GM10248 (cell line): ENCODE results near the gene ACTR8.

Experiments
- CTCF ChIA-PET: fragments of 300-600 bp; sonication (Branson Sonifier 250); formaldehyde crosslinking; extraction: SDS; loops from one replicate; lab custom pipeline; 2021; ENCODE audit warnings: antibody characterized with exemption; lab: Yijun Ruan, JAX
- POLR2A ChIA-PET: fragments of 350-650 bp; sonication (Branson Sonifier 250); formaldehyde crosslinking; extraction: SDS; loops from one replicate; lab custom pipeline; 2020; ENCODE audit warnings: antibody characterized with exemption; lab: Yijun Ruan, JAX
- DNase-seq: peaks from one replicate; pipeline ENCODE4 v3.0.0; 2012; ENCODE audit errors: extremely low spot score
- CTCF ChIP-seq: IDR thresholded peaks from 2 replicates; pipeline ENCODE4 v1.5.1; 2012; ENCODE audit warnings: mild to moderate bottlenecking, low read depth; ENCODE audit errors: extremely low read depth, missing control alignments, control extremely low read depth

Gene ACTR8

GRCh38 chr3:53845103-53845880, 36.7 kb downstream of the ACTR8 start:
- peak; percentile 64 for DNase-seq
- ChIA-PET POLR2A (no interaction called here), CTCF (interaction anchor here (0.6 to 2.0 kb wide), 5 partner anchors 8 to 22 kb away, joined by 3 to 11 read pairs (median 3); no protein-coding TSS in a partner anchor)
- peak; percentile 3 for TF ChIP-seq CTCF

- no peak for DNase-seq
- POLR2A ChIA-PET, result no interaction called here
- TF ChIP-seq CTCF, result no peak
- CTCF ChIA-PET, result interaction anchor here (1.4 to 2.0 kb wide), 3 partner anchors 9 to 23 kb away, joined by 3 to 11 read pairs (median 3); no protein-coding TSS in a partner anchor
Measured at GRCh38 chr3:53844262-53845102, 37.5 kb downstream of the ACTR8 start.

GRCh38 chr3:53843195-53844177, 38.5 kb downstream of the ACTR8 start:
- POLR2A ChIA-PET, result no interaction called here
- DNase-seq, result peak; percentile 61
- CTCF ChIA-PET, result interaction anchor here (2.0 kb wide), 1 partner anchor 10 kb away, joined by 11 read pairs; no protein-coding TSS in a partner anchor
- no peak for TF ChIP-seq CTCF

- TF ChIP-seq CTCF, result no peak
- no peak for DNase-seq
- ChIA-PET POLR2A (no interaction called here), CTCF (no interaction called here)
Measured at GRCh38 chr3:53842436-53843194, 39.3 kb downstream of the ACTR8 start.

- DNase-seq, result no peak
- POLR2A ChIA-PET, result no interaction called here
- TF ChIP-seq CTCF, result no peak
- CTCF ChIA-PET, result no interaction called here
Measured at GRCh38 chr3:53841296-53841695, 40.7 kb downstream of the ACTR8 start.
